HCT116 (cell line): ENCODE measurements around the gene AGAP1. TPM values are rescaled to one million over a fixed set of nuclear protein-coding genes. Genes with fewer than 3 reads are reported as not detected.

Experiments used
- ATF3 ChIP-seq: IDR thresholded peaks from 2 replicates; pipeline ENCODE4 v1.6.1; 2012
- CBX3 ChIP-seq: IDR thresholded peaks from 2 replicates; pipeline ENCODE4 v1.6.1; 2012; ENCODE audit warnings: low read depth
- CEBPB ChIP-seq: IDR thresholded peaks from 2 replicates; pipeline ENCODE4 v1.6.1; 2012; ENCODE audit warnings: low read depth
- CTCF ChIP-seq, 3 experiments: fragments of 200-600 bp in 1 of 3; sonication (generic) in 1 of 3; IDR thresholded peaks in 2 of 3; conservative IDR thresholded peaks in 1 of 3; 2 replicates each; pipeline ENCODE4 v1.5.1; 2012 to 2017; ENCODE audit warnings: low read depth in 2 of 3, low read length in 2 of 3, antibody characterized with exemption in 1 of 3, borderline replicate concordance in 1 of 3, control low read depth in 1 of 3, mild to moderate bottlenecking in 1 of 3, mixed read lengths in 1 of 3, mixed run types in 1 of 3, moderate library complexity in 1 of 3; ENCODE audit not compliant: insufficient read depth in 1 of 3
- EGR1 ChIP-seq: IDR thresholded peaks from 2 replicates; pipeline ENCODE4 v1.6.1; 2012; ENCODE audit warnings: low read depth
- EZH2 ChIP-seq: fragments of 200-600 bp; sonication (generic); IDR thresholded peaks from 2 replicates; pipeline ENCODE4 v1.6.1; 2017; ENCODE audit warnings: antibody characterized with exemption, mixed run types
- EZH2phosphoT487 ChIP-seq: fragments of 200-600 bp; IDR thresholded peaks from 2 replicates; pipeline ENCODE4 v1.6.1; 2018; ENCODE audit warnings: antibody characterized with exemption, borderline replicate concordance
- JUND ChIP-seq: IDR thresholded peaks from 2 replicates; pipeline ENCODE4 v1.6.1; 2012
- POLR2AphosphoS5 ChIP-seq: IDR thresholded peaks from 2 replicates; pipeline ENCODE4 v1.6.1; 2011; ENCODE audit warnings: mild to moderate bottlenecking, low read depth, low read length, moderate library complexity
- RAD21 ChIP-seq: IDR thresholded peaks from 2 replicates; pipeline ENCODE4 v1.6.1; 2012; ENCODE audit warnings: low read depth, mild to moderate bottlenecking
- SP1 ChIP-seq: IDR thresholded peaks from 2 replicates; pipeline ENCODE4 v1.6.1; 2012; ENCODE audit warnings: low read depth
- TCF7L2 ChIP-seq: IDR thresholded peaks from 2 replicates; pipeline ENCODE4 v1.7.0; 2011; ENCODE audit warnings: borderline replicate concordance, inconsistent platforms; ENCODE audit not compliant: insufficient read depth, insufficient read length; ENCODE audit errors: extremely low read depth
- ZFX ChIP-seq: fragments of 450-650 bp; IDR thresholded peaks from 2 replicates; pipeline ENCODE4 v1.6.1; 2017
- ZNF274 ChIP-seq: fragments of 200-500 bp; sonication (Bioruptor generic); IDR thresholded peaks from 2 replicates; pipeline ENCODE4 v1.6.1; 2014; ENCODE audit warnings: mild to moderate bottlenecking, low read depth, low read length, inconsistent platforms
- total RNA-seq: library from RNA; stranded (reverse); gene quantifications from one replicate; pipeline ENCODE4 v1.2.1, GENCODE V29; 2021; ENCODE audit not compliant: unreplicated experiment
- TF ChIP-seq, protein P1 (sequence below): IDR thresholded peaks from 2 replicates; pipeline ENCODE4 v1.6.1; 2011; ENCODE audit warnings: mild to moderate bottlenecking, low read length, moderate library complexity; ENCODE audit not compliant: insufficient replicate concordance; ENCODE audit errors: extremely low read depth
- TF ChIP-seq, protein P2 (sequence below): IDR thresholded peaks from 2 replicates; pipeline ENCODE4 v1.6.1; 2012

The AGAP1 gene
- total RNA-seq, 1 experiment from 2014 or later, result 43.8 TPM

GRCh38 chr2:235669269-235669831 is 175.5 kb downstream of the AGAP1 start (continued):
- TF ChIP-seq, protein P1, sequence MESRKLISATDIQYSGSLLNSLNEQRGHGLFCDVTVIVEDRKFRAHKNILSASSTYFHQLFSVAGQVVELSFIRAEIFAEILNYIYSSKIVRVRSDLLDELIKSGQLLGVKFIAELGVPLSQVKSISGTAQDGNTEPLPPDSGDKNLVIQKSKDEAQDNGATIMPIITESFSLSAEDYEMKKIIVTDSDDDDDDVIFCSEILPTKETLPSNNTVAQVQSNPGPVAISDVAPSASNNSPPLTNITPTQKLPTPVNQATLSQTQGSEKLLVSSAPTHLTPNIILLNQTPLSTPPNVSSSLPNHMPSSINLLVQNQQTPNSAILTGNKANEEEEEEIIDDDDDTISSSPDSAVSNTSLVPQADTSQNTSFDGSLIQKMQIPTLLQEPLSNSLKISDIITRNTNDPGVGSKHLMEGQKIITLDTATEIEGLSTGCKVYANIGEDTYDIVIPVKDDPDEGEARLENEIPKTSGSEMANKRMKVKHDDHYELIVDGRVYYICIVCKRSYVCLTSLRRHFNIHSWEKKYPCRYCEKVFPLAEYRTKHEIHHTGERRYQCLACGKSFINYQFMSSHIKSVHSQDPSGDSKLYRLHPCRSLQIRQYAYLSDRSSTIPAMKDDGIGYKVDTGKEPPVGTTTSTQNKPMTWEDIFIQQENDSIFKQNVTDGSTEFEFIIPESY, result no peak
- TF ChIP-seq TCF7L2, result no peak
- TF ChIP-seq SP1, result peak; percentile 70; the same call in 1 of the 2 replicates
- TF ChIP-seq ZNF274, result no peak
- TF ChIP-seq EZH2phosphoT487, result no peak
- no peak for TF ChIP-seq RAD21
- peak; percentile 38; the same call in 1 of the 2 replicates for TF ChIP-seq ZFX
- TF ChIP-seq EZH2, result no peak
- TF ChIP-seq ATF3, result no peak
- TF ChIP-seq EGR1, result no peak
- TF ChIP-seq, protein P2, sequence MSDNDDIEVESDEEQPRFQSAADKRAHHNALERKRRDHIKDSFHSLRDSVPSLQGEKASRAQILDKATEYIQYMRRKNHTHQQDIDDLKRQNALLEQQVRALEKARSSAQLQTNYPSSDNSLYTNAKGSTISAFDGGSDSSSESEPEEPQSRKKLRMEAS, result 0 out of 2 replicates have a peak, but pooled peaks have one; percentile 22
- TF ChIP-seq CTCF (IDR thresholded peaks at IDR 0.05 in 2 of 3, conservative IDR thresholded peaks at IDR 0.05 in 1 of 3; ENCODE audit: borderline replicate concordance in 1 of 3, insufficient read depth in 1 of 3, low read depth in 2 of 3, low read length in 2 of 3), result no peak
- no peak for TF ChIP-seq CEBPB
- TF ChIP-seq JUND, result peak; percentile 38; the same call in 1 of the 2 replicates
- no peak for TF ChIP-seq POLR2AphosphoS5
- 0 out of 2 replicates have a peak, but pooled peaks have one; percentile 23 for TF ChIP-seq CBX3
- TF ChIP-seq, all 23 proteins: peak for 5
